Measurements from ENCODE around the gene RUNX2.

Gene RUNX2

DNA sequence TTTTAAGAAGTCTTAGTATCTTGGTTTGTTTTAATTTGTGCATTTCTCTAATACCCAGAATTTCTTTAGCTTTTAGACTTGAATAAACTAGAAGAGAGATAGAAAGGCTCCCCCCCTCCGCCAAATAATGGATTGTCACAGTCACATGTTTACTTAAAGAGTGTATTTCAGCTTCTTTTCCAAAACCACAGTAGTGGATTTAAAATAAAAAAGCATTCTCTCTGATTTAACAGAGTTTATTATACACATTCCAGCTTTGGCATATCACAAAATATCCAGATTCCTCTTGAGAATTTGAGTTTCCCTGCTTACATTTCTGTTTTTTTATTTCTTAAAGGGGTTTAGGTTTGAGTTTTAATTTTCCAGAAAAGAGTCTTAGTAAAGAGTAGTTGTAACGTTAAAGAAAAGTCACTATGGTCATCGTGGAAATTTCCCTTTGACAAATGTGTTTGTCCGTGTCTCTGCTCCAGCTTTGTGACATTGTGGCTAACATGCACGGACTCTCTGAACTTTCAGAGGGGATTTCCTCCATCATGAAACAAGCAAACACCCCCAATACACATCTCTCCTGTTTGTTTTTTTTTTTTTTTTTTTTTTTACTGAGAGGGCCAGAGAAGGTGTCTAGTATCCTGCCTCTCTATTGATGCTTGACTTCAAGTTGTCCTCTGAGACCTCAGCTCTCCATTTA lies 163.1 kb downstream of the RUNX2 start:
- DNase-seq = no peak

DNA sequence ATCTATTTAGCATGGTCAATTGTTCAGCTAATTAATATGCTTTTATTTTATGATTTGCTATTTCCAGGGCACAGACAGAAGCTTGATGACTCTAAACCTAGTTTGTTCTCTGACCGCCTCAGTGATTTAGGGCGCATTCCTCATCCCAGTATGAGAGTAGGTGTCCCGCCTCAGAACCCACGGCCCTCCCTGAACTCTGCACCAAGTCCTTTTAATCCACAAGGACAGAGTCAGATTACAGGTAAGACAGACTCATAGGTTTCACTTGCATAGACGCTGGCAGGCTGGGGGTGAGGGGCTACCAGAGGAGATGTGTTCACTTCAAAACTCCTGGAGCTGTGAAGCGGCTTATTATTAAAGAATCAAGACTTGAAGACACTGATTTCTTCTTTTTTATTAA lies 163.7 kb downstream of the RUNX2 start:
- DNase-seq = no peak

DNA sequence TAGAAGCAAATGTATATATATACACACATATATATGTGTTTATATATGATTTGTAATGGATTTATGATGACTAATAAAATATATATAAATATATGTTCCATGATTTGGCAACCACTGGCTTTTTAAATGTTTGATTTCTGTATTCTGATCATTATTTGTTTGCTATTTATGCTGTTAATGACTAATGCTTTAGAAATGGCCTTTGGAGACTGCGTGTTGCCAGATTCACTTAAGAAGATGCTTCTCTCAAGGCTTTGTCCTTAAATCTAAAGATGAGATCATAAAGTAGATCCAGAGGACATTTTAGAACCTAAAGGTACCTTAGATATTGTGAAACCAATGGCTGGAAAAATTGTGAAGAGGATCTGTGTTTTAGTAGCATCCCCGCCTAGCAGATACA lies 165.6 kb downstream of the RUNX2 start:
- no peak for DNase-seq

DNA sequence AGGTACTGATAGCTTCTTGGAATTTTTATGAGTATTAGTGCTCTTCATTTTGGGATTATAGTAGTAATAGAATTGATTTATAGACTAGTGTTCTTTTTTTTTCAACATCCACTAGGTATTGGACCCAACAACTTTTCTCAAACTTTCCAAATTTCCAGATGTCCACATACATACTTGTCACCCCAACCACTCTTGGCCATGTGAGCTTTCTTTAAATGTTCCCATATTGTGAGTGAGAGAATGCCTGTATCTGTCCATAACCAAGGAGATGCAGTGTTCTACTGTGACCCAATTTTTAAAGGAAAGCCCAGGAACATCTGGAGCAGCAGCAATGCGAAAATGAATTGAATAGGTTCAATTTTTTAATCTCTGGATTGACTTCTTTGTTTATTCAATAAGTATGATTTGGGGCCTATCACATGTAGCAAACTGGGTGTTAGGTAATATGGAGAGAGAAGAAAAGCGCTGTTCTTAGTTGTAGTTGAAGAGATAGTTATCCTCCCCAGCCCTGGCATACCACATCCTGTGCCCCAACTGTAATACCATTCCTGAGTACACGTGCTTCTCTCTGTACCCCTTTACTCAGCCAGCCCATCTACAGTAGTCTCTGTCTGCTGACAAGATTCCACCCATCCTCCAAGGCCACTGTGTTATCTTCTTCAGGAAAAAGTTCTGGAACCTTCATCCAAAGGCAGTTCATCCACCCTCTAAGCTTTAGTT lies 166.4 kb downstream of the RUNX2 start:
- peak; percentile 88 for DNase-seq

DNA sequence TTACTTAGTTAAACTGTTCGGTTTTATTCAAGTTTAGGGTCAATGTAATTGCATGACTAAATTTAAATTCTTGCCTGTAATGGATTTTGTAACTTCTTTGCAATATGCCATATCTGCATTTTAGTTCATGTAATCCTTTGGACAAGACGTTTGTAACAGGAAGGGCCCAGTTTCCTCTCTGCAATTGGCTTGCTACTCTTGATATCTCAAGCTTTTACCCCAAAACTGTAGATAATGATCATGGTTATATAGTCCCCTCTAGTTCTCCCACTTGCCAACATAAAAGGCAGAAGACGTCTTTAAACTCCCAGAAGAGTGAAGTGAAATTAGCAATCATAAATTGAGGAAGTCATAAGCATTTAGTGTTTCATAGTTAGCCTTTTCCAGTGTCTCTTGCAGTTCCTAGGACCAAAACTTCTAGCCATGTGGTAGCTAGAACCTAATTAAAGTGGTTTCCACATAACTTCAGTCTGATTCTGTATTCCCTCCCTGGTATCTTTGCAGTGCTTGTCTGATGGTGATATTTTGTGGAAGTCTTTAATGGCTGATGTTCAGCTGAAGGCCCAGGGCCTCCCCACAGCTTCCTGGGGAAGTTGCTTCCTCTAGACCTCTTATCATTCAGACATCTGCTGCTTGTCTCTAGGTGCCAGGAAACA lies 167.4 kb downstream of the RUNX2 start:
- DNase-seq = peak; percentile 86 to 90

DNA sequence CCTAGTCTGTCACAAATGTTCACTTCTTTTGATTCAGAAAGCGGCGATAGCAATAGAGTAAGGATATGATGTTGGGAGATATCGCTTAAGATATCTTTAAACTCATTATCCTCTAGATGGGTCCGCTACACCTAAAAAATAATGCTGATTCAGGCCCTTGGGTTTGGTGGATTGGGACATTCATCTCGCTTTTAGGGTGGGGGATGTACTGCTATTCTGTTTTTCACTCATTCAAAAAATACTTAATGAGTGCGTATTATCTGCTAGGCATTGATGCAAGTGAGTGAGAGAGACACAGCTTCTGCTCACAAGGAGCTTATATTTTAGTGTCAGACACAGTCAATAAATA lies 167.9 kb downstream of the RUNX2 start:
- DNase-seq = no peak

DNA sequence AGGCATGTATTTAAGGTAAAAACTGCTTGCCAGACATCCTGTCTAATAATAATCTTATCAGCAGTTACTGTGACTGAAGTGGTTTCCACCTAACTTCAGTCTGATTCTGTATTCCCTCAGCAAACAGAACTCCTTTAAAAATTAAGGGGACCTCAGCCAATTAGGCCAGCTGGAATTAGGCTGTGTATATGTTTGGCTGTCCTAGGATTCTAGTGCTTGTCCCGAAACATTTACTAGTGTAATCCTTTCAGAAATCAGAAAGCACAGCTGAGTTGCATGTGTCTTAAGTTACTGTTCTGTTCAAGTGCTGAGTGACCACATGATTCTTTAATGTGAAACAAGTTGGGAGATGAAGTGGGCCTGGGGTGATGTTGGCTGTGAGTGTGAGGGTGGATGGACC lies 170.5 kb downstream of the RUNX2 start:
- DNase-seq = no peak

DNA sequence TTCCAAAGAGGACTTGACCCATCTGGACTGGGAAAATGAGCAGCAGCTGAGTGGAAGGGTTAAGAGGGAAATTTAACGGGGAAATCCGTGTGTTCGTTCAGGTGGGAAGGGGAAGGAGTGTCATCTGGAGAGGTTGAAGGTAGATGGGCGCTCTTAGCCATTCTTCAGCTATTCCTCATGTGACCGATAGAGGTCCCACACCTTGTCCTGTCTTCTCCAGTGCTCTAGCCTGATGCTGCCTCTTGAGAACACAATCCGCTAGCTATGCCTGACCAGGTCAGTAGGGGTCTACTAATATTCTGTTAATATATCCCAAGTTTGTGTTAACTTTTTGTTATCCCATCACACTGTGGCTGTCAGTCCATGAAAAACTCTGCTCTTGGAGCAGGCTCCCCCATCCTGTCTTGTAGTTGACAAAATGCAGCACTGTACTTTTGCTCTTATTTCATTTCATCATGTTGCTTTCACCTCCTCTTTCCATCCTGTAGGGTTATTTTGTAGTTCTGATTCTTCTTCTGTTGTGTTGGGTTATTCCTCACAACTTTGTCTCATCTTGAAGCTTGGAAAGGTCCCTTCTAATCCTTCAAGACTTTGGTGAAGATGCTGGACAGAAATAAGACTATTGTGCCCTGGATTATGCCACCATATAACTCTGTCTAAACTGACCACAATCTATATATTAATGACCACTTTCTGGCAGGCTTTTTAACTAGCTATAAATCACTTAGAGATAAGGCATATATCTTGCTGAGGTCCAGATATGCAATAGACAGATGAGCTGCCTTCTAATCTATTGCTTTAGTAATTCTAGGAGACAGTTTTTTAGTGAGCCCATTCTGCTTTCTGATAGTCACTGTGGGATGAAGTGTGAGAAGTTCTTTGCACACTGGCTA lies 173.0 kb downstream of the RUNX2 start:
- DNase-seq = no peak

DNA sequence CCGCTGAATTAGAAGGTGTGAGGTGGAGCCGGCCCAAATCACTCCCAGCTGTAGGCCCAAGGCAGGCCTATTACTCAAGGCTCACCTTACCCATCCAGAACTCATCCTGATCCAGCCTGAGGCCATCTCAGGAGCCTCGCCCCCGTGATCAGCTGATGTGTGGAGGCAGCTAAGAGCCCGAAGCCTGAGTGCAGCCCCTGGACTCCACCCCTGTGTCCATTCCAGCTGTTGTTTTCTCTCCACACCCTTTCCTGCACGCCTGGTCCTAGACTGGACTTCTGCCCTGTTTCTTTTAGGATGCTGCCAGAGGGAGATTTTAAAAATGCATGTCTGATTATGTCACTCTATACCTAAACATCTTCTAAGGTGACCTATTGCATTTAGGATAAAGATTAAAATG lies 174.3 kb downstream of the RUNX2 start:
- DNase-seq = no peak

DNA sequence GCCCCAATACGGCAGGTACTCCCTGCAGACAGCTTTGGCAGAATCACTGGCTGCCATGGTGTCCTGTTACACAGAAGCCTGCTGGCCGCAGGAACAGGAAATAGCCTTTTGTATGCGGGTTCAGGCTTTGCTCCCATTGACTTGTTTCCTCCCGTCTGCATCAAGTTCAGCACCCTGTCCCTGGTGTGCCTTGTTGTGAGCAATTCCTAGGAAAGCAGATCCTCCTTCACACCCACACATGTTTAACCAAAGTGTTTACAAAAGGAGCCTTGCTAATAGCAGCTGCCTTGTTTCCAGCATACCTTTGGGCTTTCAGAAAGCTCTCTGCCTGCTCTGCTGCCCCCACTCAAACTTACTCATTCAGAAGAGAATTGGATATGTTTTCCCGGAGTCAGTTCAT lies 176.8 kb downstream of the RUNX2 start:
- DNase-seq = no peak

DNA sequence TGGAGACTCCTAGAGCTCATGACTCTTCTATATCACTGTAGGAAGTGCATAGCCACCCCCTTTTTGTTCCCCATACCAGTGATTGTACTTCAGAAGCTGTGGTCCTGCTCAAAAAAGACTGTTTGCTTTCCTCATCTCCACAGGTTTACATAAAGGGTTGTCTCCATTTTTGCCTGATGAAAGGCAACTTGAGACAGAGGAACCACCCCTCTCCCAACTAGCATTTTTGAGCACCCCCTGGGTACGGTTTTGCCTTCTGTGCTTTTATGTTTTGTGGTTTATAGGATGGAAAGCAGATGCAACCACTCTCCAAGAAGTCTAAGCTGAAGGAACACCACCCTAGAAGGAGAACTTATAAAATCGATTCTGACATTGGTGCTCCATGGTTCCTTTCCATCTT lies 177.3 kb downstream of the RUNX2 start:
- no peak for DNase-seq

DNA sequence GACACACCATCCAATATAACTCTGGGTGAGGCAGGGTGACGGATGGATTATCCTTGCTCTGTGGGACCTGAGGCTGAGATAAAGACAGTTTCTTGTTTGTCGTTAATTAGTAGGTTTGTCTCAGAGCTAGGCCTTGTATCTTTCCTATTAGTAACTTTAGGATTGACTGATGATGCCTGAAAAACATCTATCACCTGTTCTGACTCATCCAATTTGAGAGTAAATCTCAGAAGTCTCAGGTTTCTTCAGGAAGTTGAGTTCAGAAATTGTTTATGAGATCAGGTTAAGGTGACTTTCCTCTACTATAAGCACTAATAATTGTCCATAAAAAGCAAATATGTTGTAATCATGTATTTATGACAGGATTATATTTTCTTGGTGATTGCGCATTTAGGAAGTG lies 179.1 kb downstream of the RUNX2 start:
- DNase-seq = no peak

DNA sequence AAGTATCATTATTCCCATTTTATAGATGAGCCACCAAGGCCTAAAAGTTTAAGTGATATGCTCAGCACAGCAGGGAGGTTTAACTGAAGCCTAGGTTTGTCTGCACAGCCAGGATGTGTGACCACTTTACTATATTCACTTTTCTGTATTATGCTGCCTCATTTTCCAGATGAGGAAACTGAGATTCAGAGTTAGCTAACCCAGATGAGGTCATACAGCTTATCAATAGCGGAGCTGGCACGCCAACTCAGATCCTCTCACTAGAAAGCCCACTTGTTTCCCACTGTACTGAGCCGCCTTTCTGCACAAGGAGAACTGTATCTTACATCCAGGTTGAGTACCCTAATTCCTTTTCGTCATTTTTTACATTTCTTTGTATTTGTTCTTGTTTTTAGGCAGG lies 181.3 kb downstream of the RUNX2 start:
- DNase-seq = no peak

DNA sequence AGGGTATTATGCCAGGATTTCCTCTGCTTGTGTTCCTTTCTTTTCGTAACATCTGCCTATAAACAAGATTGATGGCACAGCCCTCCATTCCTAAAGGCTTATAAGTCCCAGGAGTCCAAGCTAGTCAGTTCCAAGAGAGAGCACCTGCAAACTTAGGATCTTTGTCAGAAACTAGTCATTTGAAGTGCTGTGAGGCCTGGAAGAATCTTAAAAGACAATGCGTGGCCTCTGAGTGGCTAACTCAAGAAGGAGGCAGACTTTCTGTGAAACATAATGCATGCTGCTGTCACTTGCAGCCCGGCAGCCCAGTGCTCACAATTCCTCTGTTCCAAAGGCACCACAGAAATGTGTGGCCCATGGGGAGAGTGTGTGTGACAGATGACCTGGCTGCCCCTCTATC lies 184.6 kb downstream of the RUNX2 start:
- no peak for DNase-seq

DNA sequence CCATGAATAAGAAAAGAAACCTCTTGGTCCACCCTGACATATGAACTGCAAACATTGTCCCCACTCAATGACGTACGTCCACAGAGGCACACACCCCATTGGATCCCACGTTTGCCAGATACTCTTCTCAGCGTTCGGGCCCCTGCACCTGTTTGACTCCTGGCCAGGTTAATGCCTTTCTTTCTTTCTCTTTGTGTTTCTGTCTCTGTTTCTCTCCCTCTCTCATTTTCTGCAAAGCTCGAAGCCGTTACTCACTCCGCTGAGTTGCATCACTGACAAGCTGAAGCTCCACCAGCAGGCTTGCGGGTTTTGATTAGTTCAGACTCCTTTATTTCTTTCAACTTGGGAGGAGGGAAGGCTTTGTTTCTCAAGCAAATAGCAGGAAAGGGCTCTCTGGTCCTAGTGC lies 185.1 kb downstream of the RUNX2 start:
- DNase-seq = no peak

DNA sequence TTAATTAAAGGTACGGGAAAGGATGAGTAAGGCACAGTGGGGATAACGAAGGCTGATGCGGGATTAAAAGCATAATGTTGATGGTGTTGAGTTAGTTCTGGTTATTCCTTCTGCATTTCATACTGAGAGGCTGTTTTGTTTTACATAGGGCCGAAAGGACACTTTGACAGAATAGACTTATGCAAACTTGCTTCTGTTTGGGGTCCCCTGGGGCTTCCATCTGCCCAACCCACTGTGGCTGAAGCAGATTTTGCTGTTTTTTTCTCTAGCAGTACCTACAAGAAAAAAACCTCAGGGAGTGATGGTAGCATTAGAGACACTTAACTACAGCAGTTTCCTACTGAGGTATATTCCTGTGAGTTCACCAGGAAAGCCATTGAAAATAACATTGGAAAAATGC lies 185.7 kb downstream of the RUNX2 start:
- DNase-seq = no peak

DNA sequence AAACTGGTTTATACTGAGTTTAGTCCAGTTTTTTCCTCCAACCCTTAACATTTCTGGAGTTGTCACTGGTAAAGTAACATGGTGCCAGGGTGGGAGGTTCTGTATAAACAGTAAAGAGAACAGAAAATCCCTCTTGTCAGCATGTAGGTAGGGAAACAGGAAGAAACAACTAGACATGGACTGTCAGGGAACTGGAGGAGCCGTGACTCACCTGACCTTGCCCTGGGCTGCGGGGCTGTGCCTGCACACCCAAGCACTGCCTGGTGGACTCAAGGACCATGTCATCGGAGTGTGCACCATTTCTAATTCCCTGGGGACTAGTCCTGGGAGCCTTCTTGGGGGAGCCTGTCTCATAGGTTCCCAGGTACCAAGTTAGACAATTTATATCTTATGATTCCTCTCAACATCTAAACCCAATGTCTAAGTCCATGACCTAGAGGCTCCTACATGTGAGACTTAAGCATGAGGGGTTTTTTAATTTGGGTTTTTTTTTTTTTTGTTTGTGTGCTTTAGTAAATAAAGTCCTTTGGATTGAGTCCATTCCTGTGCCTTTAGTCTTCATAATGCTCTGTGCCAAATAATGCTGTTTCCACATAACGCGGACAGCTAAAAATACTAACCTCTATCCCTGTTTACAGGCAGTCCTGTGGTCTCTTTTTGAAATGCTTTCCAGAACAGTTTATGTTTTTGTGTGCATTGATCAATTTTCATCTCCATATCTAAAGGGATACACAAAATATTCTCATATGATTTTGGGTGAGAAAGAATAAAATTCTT lies 186.5 kb downstream of the RUNX2 start:
- DNase-seq = no peak

DNA sequence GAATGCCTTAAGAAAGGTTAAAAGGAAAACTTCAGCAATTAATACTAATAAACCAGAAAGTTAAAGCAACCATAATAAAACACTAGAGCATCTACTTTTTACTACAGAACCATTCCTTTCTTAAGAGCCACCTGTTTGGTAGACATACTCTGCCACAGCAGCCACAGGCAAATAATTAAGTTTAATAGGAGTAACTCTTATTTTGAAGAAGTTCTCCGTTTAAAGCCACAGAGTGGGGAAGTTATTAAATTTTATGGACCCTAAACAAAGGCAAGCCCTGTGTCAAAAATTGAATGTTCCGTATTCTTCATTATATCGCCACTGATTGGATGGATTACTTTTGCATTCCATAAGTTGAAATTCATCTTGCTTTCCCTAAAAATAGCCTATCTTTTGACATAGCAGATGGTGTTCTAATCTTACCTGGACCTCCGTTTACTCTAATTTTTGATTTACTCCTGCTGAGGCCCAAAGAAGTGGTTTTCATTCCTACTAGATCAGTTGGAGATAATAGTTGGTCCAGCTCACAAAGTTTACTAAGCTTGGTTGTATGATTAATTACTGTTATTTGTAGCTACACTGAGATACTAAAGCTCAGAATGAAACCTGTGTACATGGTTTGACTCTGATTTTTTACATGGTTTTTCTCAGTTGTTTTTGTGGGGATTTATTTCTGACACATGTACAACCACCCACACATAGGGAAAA lies 190.0 kb downstream of the RUNX2 start:
- no peak for DNase-seq

DNA sequence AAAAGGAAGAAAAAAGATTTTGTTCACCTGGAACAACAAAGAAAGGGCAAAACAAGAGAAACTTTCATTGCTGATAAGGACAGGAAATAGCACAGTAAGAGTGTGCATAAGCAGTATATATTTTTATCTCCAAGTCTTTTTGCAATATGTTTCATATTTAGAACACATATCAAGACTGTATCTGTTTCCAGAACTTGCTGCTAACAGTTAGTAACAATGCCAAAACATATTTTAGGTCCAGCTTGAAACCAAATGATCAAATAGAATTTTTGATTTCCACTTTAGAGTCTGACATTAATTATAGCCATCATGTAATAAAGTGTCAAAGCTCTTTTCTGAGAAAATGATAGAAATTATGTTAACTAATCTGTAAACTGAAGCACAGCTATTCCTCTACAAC lies 193.1 kb downstream of the RUNX2 start:
- no peak for DNase-seq

DNA sequence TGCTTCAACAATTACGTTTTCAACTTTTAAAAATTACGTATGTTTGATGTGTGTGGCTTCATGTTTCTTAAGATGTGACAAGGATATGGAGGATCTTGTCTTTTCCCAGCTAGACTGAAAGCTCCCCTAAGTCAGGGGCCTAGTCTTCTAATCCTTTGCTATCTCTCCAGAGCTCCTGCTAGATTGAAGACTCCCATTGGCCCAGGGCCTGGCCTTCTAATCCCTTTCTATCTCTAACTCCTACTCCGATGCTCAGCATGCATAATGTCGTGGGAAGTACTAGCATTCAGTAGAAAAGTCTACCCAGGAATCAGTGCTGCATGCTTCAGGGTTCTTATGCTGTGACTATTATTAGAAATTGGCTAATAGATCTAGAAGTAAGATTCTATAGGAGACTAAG lies 194.4 kb downstream of the RUNX2 start:
- no peak for DNase-seq

DNA sequence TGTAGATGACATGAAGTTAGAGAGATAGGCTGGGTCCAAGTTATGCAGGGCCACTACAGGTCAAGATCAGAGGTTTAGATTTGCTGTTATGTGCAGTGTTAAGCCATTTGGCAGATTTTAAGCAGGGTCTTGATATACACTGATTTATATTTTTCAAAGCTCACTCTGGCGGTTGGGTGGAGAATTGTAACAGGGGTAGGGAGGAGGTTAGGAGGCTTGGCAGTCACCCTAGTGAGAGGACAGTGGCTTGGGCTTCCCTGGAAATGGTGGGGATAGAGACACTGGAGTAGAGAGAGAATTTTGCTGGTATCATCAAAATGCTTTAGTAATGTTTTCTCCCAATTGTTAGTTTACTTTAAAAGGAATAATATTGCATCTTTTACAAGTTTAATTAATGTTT lies 199.1 kb downstream of the RUNX2 start:
- DNase-seq = no peak

DNA sequence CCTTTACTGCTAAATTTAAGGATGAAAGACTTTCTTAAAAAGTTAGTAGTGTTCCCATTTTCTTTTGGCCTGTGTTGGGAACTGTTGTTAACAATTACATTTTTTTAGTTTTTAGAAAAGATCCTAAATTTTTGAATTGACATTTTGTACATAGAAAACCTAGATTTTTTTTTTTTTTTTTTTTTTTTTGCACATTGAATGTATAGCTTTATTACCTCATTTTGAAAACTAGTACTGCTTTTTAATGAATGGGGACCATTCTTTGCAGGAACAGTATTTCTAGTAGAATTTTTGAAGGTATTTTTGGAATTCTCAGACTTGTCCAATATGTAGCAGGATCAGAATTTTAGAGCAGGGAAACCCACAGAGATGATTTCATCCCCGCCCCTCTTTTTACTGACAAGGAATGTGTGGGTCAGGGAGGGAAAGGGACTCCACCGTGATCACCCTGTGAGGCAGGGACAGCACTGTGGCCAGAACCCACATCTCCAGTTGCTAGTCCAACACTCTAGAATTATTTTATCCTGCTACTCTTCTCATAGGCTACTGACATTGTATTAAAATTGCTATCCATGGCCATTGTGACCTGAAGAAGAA lies 204.0 kb downstream of the RUNX2 start:
- no peak for DNase-seq
